K562 (cell line): Measurements from ENCODE around the gene DIPK1B. TPM values are rescaled to one million over a fixed set of nuclear protein-coding genes. Genes with fewer than 3 reads are reported as not detected.

Experiments used
- DACH1 ChIP-seq: fragments of 450-650 bp; IDR thresholded peaks from 2 replicates; pipeline ENCODE4 v1.6.1; 2018; ENCODE audit not compliant: partially characterized antibody
- ELF1 ChIP-seq: fragments of 200-800 bp; sonication (Bioruptor generic); IDR thresholded peaks from 2 replicates; pipeline ENCODE4 v1.6.1; 2016; ENCODE audit warnings: missing genetic modification characterization, missing compliant biosample characterization
- EP400 ChIP-seq: fragments of 450-650 bp; IDR thresholded peaks from 2 replicates; pipeline ENCODE4 v1.6.1; 2017; ENCODE audit warnings: antibody characterized with exemption, mild to moderate bottlenecking, moderate library complexity
- FOXK2 ChIP-seq, 2 experiments: fragments of 450-650 bp; IDR thresholded peaks in 1 of 2; conservative IDR thresholded peaks in 1 of 2; 2 replicates each; pipeline ENCODE4 v1.6.1; 2016; ENCODE audit warnings: low read depth in 2 of 2, mild to moderate bottlenecking in 1 of 2
- GTF2B ChIP-seq: IDR thresholded peaks from 2 replicates; pipeline ENCODE4 v1.6.1; 2011; ENCODE audit not compliant: insufficient read length; ENCODE audit errors: extremely low read depth
- HES1 ChIP-seq: fragments of 450-650 bp; IDR thresholded peaks from 2 replicates; pipeline ENCODE4 v1.6.1; 2016; ENCODE audit warnings: low read depth, mild to moderate bottlenecking, moderate library complexity
- KDM5B ChIP-seq: fragments of 200-600 bp; sonication (generic); IDR thresholded peaks from 2 replicates; pipeline ENCODE4 v1.6.1; 2012; ENCODE audit warnings: low read depth, mild to moderate bottlenecking, moderate library complexity, low read length, control low read depth, inconsistent platforms; ENCODE audit not compliant: insufficient replicate concordance
- NCOA1 ChIP-seq: fragments of 450-650 bp; IDR thresholded peaks from 2 replicates; pipeline ENCODE4 v1.6.1; 2016; ENCODE audit warnings: low read depth
- POLR2A ChIP-seq: fragments of 450-650 bp; conservative IDR thresholded peaks from 2 replicates; pipeline ENCODE4 v1.6.1; 2016
- RBFOX2 ChIP-seq: fragments of 200-400 bp; formaldehyde crosslinking; IDR thresholded peaks from 2 replicates; pipeline ENCODE4 v1.6.1; 2017; ENCODE audit warnings: low read depth, mild to moderate bottlenecking, low read length, moderate library complexity
- SFPQ ChIP-seq: fragments of 200-400 bp; formaldehyde crosslinking; IDR thresholded peaks from 2 replicates; pipeline ENCODE4 v1.6.1; 2017; ENCODE audit warnings: mild to moderate bottlenecking, low read depth, low read length, moderate library complexity
- SMAD4 ChIP-seq: fragments of 250-450 bp; sonication (Bioruptor Pico); conservative IDR thresholded peaks from 2 replicates; pipeline ENCODE4 v1.8.0; 2021; ENCODE audit warnings: inconsistent platforms, mild to moderate bottlenecking, moderate library complexity
- ZBTB7A ChIP-seq: IDR thresholded peaks from 2 replicates; pipeline ENCODE4 v1.6.1; 2011; ENCODE audit warnings: low read depth, mild to moderate bottlenecking, low read length, moderate library complexity, borderline replicate concordance; ENCODE audit not compliant: control insufficient read depth
- ZBTB9 ChIP-seq: fragments of 450-650 bp; formaldehyde crosslinking; IDR thresholded peaks from 2 replicates; pipeline ENCODE4 v1.4.0; 2020; ENCODE audit warnings: mild to moderate bottlenecking, moderate library complexity
- ZC3H4 ChIP-seq: sonication (generic); formaldehyde crosslinking; IDR thresholded peaks from 2 replicates; pipeline ENCODE4 v1.9.0; 2021; ENCODE audit warnings: missing genetic modification reagents, borderline replicate concordance
- ZNF277 ChIP-seq: fragments of 250-450 bp; sonication (Bioruptor Pico); IDR thresholded peaks from 2 replicates; pipeline ENCODE4 v1.8.0; 2022; ENCODE audit warnings: inconsistent platforms, mild to moderate bottlenecking, moderate library complexity, borderline replicate concordance
- ZNF280B ChIP-seq: fragments of 250-450 bp; sonication (Bioruptor Pico); IDR thresholded peaks from 2 replicates; pipeline ENCODE4 v1.5.1; 2021; ENCODE audit warnings: mild to moderate bottlenecking
- ZNF384 ChIP-seq: IDR thresholded peaks from 2 replicates; pipeline ENCODE4 v1.6.1; 2012; ENCODE audit warnings: low read depth, low read length, improper control_type of control experiment
- ZNF586 ChIP-seq: fragments of 450-650 bp; formaldehyde crosslinking; conservative IDR thresholded peaks from 2 replicates; pipeline ENCODE4 v1.4.0; 2020; ENCODE audit warnings: mild to moderate bottlenecking, moderate library complexity
- ZNF76 ChIP-seq: fragments of 250-450 bp; sonication (Bioruptor Pico); IDR thresholded peaks from 2 replicates; pipeline ENCODE4 v1.4.0; 2020; ENCODE audit warnings: mild to moderate bottlenecking, moderate library complexity, borderline replicate concordance
- polyA plus RNA-seq, 8 experiments: library from polyadenylated mRNA; depleted of rRNA in 4 of 8; stranded (reverse) in 5 of 8; unstranded in 3 of 8; fragments of >200 nt; fragmentation: Nextera tagmentation in 2 of 8; fragmentation: Illumina TruSeq in 1 of 8; extraction: Ambion mirVana in 2 of 8; extraction: Trizol in 1 of 8; gene quantifications; 2 replicates each; pipeline versions ENCODE4 v1.2.1 to v1.2.3, GENCODE V29; 2011 to 2014; ENCODE audit warnings: inconsistent platforms in 1 of 8, missing spikeins in 1 of 8
- total RNA-seq, 7 experiments: library from RNA; depleted of rRNA in 6 of 7; stranded (reverse); fragments of >200 nt in 6 of 7; fragmentation: Illumina TruSeq in 2 of 7; extraction: Trizol in 2 of 7; gene quantifications; 2 replicates each; pipeline versions ENCODE4 v1.2.1 to v1.2.3, GENCODE V29; 2011 to 2021; ENCODE audit warnings: low replicate concordance in 1 of 7

The DIPK1B gene
- total and polyA plus RNA-seq, 9 of the 15 experiments (the other 6 are each of a cell fraction or from before 2014, with no cell fraction given), result 0.08 to 22.3 (median 5.9) TPM

- TF ChIP-seq ZBTB7A (peak; percentile 75; the same call in 1 of the 2 replicates), ZNF280B (CRISPR knock-in tag) (no peak), GTF2B (no peak), ZNF76 (CRISPR knock-in tag) (no peak), ZBTB9 (CRISPR knock-in tag) (no peak), ZNF586 (no peak), ELF1 (no peak), ZNF277 (no peak), SFPQ (no peak), ZC3H4 (CRISPR knock-in tag) (no peak), SMAD4 (CRISPR knock-in tag) (no peak), HES1 (no peak), EP400 (no peak), NCOA1 (no peak), DACH1 (no peak), POLR2A (peak; percentile 38), FOXK2 (conservative IDR thresholded peaks at IDR 0.05 in 1 of 2, IDR thresholded peaks at IDR 0.05 in 1 of 2; ENCODE audit: low read depth in 2 of 2) (no peak), KDM5B (peak; percentile 28), ZNF384 (no peak), RBFOX2 (peak; percentile 80)
Measured at GRCh38 chr9:136667940-136668760, 44.2 kb upstream of the DIPK1B start (continued).
